ENCODE results near the gene POLH. TPM values are rescaled to one million over a fixed set of nuclear protein-coding genes. Genes with fewer than 3 reads are reported as not detected.

The POLH gene
- total RNA-seq, 1 experiment from 2014 or later = 21.0 TPM

- H3K79me2 ChIP-seq (ENCODE audit: low read depth) = peaks cover 42% of the 10 kb centered on the region
- CTCF ChIA-PET = interaction anchor here (0.6 kb wide), 1 partner anchor 40 kb away, joined by 4 read pairs; no protein-coding TSS in a partner anchor
Measured at GRCh38 chr6:43639984-43640800, 64.2 kb downstream of the POLH start.

DNA sequence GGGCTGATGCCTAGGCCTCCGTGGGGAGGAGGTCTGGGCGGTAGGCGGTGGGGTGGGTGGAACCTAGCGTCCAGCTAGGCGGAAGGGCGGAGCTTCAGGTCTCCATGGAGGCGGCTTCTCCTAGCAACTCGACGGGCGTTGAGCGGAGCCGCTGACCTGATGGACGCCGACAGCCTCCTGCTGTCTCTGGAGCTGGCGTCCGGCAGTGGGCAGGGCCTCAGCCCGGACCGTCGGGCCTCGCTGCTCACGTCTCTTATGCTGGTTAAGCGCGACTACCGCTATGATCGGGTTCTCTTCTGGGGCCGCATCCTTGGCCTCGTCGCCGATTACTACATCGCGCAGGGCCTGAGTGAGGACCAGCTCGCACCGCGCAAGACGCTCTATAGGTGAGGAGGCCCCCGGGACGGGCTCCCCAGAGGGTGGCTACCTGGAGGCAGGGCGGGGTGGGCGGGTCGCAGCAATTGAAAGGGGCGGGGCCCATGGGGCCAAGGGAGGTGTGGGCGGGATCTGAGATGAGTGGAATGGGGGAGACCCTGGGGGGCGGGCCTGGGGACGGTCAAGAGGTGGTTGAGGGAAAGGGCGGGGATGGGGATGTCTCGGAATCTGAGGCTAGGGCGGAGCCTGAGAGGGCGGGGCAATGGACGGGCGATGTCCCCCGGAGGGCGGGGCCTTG, 69.1 kb downstream of the POLH start, which contains the start of gene RSPH9:
Gene RSPH9, plus strand, starts transcription at position 97 of the 673 bp plus-strand sequence. Its CDS starts 63 bp downstream, at position 160.
- H3K27ac ChIP-seq = no peak within 1 kb of the TSS
- H3K36me3 ChIP-seq (ENCODE audit: low read depth) = 0 out of 2 replicates have a peak, but pooled peaks cover 3% of the 10 kb centered on the region
- TF ChIP-seq EZH2 (IDR thresholded peaks at IDR 0.05; ENCODE audit: low read depth) = no peak
- TF ChIP-seq, protein P1, sequence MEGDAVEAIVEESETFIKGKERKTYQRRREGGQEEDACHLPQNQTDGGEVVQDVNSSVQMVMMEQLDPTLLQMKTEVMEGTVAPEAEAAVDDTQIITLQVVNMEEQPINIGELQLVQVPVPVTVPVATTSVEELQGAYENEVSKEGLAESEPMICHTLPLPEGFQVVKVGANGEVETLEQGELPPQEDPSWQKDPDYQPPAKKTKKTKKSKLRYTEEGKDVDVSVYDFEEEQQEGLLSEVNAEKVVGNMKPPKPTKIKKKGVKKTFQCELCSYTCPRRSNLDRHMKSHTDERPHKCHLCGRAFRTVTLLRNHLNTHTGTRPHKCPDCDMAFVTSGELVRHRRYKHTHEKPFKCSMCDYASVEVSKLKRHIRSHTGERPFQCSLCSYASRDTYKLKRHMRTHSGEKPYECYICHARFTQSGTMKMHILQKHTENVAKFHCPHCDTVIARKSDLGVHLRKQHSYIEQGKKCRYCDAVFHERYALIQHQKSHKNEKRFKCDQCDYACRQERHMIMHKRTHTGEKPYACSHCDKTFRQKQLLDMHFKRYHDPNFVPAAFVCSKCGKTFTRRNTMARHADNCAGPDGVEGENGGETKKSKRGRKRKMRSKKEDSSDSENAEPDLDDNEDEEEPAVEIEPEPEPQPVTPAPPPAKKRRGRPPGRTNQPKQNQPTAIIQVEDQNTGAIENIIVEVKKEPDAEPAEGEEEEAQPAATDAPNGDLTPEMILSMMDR (conservative IDR thresholded peaks at IDR 0.05) = no peak
- DNase-seq = no peak
- ChIA-PET CTCF (no interaction called here), POLR2A (ENCODE audit: unreplicated experiment) (no interaction called here)
- no peaks in the 10 kb centered on the region for H3K9me3 ChIP-seq (ENCODE audit: insufficient read depth, low read depth)
- peaks cover 11% of the 10 kb centered on the region; the same call in 1 of the 2 replicates for H4K20me1 ChIP-seq (ENCODE audit: insufficient read depth)
- no peak within 1 kb of the TSS for H3K4me3 ChIP-seq
- no peak within 1 kb of the TSS for H2AFZ ChIP-seq
- H3F3A ChIP-seq (ENCODE audit: insufficient read depth, low read depth) = no peaks in the 10 kb centered on the region
- H3K9me2 ChIP-seq (ENCODE audit: insufficient read depth) = no peaks in the 10 kb centered on the region
- H3K4me2 ChIP-seq = no peak within 1 kb of the TSS
- H3K79me2 ChIP-seq (ENCODE audit: low read depth) = peaks cover 5% of the 10 kb centered on the region; the same call in 1 of the 2 replicates
- no peaks in the 10 kb centered on the region for H3K4me1 ChIP-seq (replicated peaks; ENCODE audit: insufficient read depth)
- intact Hi-C loops (cut with micrococcal nuclease; ENCODE audit: unreplicated experiment) = no loop called here
- no TSS peak for BruUV-seq (replicated peaks)
- H3K27me3 ChIP-seq (ENCODE audit: insufficient read depth, low read depth) = no peaks in the 10 kb centered on the region

More at GRCh38 chr6:43639984-43640800, 64.2 kb downstream of the POLH start:
- Histone ChIP-seq H4K20me1 (ENCODE audit: insufficient read depth) (peaks cover 18% of the 10 kb centered on the region; the same call in 1 of the 2 replicates), H3K4me1 (replicated peaks; ENCODE audit: insufficient read depth) (peaks cover 13% of the 10 kb centered on the region), H3K27ac (no peak overlapping the region), H3K9me2 (ENCODE audit: insufficient read depth) (no peaks in the 10 kb centered on the region), H3F3A (ENCODE audit: insufficient read depth, low read depth) (peaks cover 2% of the 10 kb centered on the region), H3K36me3 (ENCODE audit: low read depth) (peaks cover 15% of the 10 kb centered on the region; the same call in 1 of the 2 replicates), H3K4me3 (no peak overlapping the region), H3K4me2 (no peak overlapping the region), H3K27me3 (ENCODE audit: insufficient read depth, low read depth) (no peaks in the 10 kb centered on the region), H3K9me3 (ENCODE audit: insufficient read depth, low read depth) (no peaks in the 10 kb centered on the region), H2AFZ (no peak overlapping the region)
- TF ChIP-seq, protein P1 (conservative IDR thresholded peaks at IDR 0.05) = no peak
- no peak for TF ChIP-seq EZH2 (IDR thresholded peaks at IDR 0.05; ENCODE audit: low read depth)
- POLR2A ChIA-PET (ENCODE audit: unreplicated experiment) = interaction anchor here (0.6 kb wide), 1 partner anchor 22 kb away, joined by 4 read pairs; no protein-coding TSS in a partner anchor
- no TSS peak for BruUV-seq (replicated peaks)
- no peak for DNase-seq
- intact Hi-C loops (cut with micrococcal nuclease; ENCODE audit: unreplicated experiment) = no loop called here

DNA sequence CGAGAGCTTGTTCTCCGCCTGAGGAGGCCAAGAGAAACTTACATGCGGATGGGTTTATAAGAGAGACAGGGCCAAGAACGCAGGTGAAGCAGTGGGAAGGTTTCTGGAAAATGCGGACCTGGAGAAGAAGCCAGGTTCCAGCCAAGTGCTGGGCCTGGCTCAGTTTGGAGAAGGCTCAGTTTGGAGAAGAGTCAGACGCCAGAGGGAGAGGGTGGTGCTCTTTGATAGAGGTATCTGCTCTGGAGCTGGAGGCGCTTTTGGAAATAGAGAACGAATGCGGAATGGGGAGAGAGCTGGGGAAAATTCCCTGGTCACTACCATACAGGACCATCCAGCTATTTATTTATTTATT, 69.6 kb downstream of the POLH start:
- TF ChIP-seq, protein P1 (conservative IDR thresholded peaks at IDR 0.05) = no peak
- TF ChIP-seq EZH2 (IDR thresholded peaks at IDR 0.05; ENCODE audit: low read depth) = no peak
- no peak overlapping the region for H3K27ac ChIP-seq
- no peaks in the 10 kb centered on the region for H3K9me2 ChIP-seq (ENCODE audit: insufficient read depth)
- H3K4me2 ChIP-seq = no peak overlapping the region
- DNase-seq = no peak
- no peaks in the 10 kb centered on the region for H3K9me3 ChIP-seq (ENCODE audit: insufficient read depth, low read depth)
- no peaks in the 10 kb centered on the region for H3K4me1 ChIP-seq (replicated peaks; ENCODE audit: insufficient read depth)
- ChIA-PET CTCF (no interaction called here), POLR2A (ENCODE audit: unreplicated experiment) (no interaction called here)
- peaks cover 7% of the 10 kb centered on the region; the same call in 1 of the 2 replicates for H4K20me1 ChIP-seq (ENCODE audit: insufficient read depth)
- intact Hi-C loops (cut with micrococcal nuclease; ENCODE audit: unreplicated experiment) = no loop called here
- H2AFZ ChIP-seq = no peak overlapping the region
- BruUV-seq (replicated peaks) = no TSS peak
- no peaks in the 10 kb centered on the region for H3K27me3 ChIP-seq (ENCODE audit: insufficient read depth, low read depth)
- no peaks in the 10 kb centered on the region for H3F3A ChIP-seq (ENCODE audit: insufficient read depth, low read depth)
- no peaks in the 10 kb centered on the region; the same call in 1 of the 2 replicates for H3K79me2 ChIP-seq (ENCODE audit: low read depth)
- H3K4me3 ChIP-seq = no peak overlapping the region
- H3K36me3 ChIP-seq (ENCODE audit: low read depth) = no peaks in the 10 kb centered on the region
